GM21423 (cell line): ENCODE results near the gene TTC9C.
A peak's percentile ranks its signal among the peaks of the same experiment; 100 is the strongest.
"Not testable (repeated sequence)": the region's sequence is repeated elsewhere in the genome, so short reads cannot be mapped to it uniquely, and the experiment has no call there.

Experiments
- ATAC-seq: cut with Tn5 transposase; IDR thresholded peaks from one replicate; pipeline ENCODE4 v1.9.1; 2021; ENCODE audit warnings: mild to moderate bottlenecking, moderate library complexity; ENCODE audit not compliant: unreplicated experiment

TTC9C gene

GRCh38 chr11:62709247-62710000 lies 18.9 kb upstream of the TTC9C start:
- peak; percentile 65 for ATAC-seq

- ATAC-seq = peak; percentile 6
Measured at GRCh38 chr11:62710001-62710345, 18.3 kb upstream of the TTC9C start.

DNA sequence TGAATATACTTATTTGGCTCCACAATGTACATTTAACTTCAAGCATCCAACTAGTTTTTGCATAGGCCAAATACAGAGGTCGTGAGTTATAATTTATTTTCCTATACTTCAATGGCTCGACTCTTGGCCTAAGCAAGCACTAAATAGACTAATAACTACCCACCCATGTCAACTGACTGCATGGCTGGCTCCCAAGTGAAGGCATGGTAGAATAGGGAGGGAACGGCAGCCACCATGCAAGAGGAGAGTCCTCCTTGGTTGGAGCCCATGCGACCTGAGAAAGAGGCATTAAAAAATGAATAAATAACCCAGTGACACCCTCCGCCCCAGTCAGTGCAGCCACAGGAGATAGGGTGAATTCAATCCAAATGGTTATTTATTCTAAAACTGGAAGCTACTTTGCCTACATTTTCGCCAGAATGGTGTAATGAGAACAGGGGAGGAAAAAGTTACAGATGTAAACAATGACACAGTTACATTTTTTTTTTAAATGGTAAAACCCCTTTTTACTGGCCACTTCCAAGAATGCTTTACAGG lies 15.9 kb upstream of the TTC9C start:
- no peak for ATAC-seq

DNA sequence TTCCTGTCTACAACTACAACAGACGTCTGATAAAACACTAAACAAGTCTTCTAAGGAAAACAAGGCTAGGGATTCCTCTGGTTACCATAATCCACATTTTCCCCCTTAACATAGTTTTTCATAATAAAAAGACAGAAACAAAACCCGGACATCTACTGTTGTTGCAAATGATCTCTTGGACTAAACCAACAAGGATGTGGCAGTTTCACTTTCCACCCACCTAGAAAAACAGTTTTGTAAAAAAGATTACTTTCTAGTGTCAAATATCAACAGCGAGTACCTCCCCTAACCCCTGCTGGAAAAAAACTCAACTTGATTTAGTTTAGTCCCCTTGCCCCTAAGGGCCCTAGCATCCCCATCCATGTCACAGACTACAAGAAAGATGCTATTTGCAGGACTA lies 15.4 kb upstream of the TTC9C start:
- ATAC-seq = no peak

DNA sequence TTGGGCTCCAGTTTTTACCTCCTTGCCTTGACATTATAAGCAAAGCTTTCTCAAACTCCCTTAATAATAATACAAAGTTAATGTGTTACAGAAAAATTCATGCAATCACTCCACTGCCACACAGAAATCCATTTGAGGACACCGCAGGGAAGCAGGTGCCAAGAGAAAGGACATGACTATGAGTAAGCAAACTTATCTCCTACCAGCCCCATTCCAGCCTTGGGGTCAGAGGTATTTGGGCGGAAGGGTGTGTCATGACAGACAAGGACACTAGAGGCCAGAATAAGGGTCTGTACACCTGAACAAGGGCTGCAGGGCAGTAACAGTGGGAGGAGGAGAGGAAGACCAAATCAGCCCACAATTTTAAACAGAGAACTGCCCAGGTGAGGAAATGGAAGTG lies 14.9 kb upstream of the TTC9C start:
- no peak for ATAC-seq

DNA sequence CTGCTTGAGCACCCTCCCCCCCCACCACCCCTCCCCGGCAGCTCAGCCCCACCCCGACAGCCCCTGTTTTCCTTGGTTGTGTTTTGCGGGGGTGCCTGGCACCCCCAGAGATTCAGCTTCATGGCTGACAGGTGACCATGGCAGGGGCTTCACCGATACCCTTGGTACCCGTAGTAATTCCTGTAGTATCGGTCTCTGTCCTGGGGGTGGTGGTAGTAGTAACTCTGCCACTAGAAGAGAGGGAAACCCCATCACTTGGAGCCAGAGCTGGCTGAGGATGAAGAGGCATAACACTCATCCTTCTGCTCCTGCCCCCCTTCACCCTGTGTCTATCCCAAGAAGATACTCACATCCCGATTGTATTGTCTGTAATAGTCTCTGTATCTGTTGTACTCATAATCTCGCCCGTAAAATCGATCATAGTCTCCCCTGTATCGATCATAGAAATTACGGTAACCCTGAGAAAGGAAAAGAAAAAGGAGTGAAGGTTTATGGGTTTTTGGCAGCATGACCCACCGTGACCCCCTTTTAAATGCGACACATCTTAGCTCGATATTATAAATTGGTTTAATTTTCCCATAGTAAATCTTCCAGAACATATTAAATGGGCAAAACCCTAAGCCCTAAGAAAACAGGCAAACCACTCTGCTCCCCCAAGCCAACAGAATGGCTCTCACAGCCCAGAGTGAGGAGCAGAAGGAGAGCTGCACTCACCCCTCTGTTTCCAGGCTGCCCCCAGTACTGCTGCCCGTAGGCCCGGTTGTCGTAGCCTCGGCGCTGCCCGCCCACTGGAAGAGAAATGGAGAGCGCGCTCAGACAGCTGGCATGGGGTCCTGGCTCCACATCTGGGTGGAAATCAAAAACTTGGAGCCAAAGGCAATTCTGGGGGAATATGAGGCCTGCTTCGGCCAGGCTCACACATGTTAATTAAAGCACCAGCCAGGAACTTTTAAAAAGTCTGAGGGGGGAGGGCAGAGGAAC lies 12.8 kb upstream of the TTC9C start:
- no peak for ATAC-seq

DNA sequence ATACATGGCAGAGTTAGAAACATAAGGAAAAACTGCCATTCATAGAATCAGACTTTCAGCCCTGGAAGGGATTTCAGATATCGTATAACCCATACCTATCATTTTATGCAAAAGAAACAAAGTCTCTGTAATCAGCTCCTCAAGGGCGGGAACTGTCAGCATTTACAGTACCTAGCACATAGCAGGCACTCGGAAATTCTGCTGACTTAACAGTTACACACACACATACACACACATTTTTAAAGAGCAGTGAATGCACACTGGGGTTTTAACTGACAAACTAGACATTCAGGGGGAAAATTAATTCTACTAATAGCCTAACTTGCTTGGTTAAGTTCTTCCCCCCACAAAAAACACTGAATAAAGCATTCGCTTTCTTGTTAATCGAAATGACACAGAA lies 12.1 kb upstream of the TTC9C start:
- ATAC-seq = no peak

DNA sequence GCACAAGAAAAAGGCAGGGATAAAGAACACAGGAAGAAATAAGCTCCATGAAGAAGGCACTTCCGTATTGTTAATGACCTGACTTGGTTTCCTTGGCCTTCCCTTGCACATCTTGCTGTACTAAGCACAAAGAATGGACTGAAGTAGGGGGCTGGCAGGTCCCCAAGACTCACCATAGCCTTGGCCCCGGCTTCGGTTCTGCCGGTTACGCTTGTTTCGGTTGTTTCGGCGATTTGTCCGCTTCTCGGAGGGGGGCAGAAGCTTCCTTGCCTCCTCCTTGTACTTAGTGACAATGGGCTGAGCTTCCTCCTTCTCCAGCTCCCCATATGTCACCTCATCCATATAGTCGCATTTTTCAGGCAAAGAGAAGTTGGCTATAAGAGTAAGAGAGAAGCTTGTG lies 11.5 kb upstream of the TTC9C start:
- no peak for ATAC-seq

DNA sequence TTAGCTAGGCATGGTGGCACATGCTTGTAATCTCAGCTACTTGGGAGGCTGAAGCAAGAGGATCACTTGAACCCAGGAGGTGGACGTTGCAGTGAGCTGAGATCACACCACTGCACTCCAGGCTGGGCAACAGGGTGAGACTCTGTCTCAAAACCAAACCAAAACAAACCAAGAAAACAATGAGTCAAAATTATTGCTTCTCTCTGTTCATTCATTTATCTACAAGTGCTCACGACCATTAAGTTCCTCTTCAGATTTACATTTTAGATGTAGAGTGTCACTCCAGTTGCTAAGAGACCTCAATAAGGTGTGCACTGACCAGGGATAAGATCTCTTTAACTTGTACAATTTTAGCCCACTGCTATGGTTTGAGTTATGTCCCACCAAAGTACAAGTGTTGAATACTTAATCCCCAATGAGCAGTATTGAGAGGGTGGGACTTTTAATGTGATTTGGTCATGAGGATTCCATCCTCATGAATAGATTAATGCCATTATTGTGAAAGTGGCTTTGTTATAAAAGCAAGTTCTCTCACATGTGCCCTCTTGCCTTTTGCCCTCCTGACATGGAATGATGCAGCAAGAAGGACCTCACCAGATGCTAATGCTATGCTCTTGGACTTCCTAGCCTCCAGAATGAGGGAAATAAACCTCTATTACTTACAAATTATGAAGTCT lies 8.8 kb upstream of the TTC9C start:
- ATAC-seq = no peak

DNA sequence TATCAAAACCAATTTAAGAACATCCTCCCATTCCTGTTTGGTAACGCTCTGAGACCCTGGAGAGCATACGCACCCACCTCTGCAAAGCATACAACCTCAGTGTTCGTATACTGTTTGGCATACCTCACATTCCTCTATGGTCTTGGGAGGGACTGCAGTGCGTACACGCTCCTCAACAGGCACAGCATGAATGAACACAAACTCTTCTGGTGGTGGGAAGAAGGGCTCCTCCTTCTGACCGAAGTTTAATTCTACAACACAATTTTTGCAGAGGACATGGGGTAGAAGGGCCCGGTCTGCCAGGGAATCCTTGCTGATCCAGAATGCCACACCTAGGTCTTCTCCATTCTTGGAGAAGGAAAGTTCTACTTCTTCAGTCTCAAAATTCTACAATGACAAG lies 6.3 kb upstream of the TTC9C start:
- ATAC-seq = no peak

DNA sequence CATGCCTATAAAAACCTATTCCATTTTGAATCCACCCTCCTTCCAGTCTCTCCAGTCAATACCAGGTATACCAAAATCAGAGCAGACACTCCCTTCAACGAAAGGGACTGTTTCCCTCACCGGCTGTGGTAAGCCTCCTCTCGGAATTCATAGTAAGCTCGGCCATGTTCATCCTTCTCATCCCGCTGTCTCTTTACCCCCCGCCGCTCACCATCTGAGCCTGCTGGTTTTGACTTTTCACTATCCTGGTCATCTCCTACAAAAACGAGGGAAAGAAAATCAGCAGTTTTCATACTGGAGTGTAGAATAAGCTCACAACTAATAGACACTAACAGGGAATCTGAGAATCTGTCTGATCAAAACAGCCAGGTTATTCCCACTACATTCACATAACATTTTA lies 4.1 kb upstream of the TTC9C start:
- ATAC-seq = no peak

DNA sequence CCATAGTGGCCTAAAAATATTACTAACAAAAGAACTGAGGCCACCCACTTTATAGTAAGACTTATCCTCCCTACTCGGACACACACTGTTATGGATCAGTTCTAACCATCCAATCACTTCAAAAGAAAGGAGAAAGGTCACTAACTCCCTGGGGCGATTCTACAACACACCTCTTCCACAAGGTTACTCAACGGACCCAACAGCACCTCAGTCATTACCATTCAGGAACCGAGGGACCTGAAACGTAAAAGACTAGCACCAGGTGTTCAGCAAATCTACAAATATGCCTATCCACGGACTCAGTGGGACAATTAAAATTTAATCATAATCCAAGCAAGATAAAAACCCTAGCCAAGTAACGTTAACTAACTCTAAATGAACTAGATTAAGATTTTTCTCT lies 2.6 kb upstream of the TTC9C start:
- no peak for ATAC-seq

GRCh38 chr11:62726156-62726914 lies 2.0 kb upstream of the TTC9C start:
- peak; percentile 5 for ATAC-seq

- no peak for ATAC-seq
Measured at GRCh38 chr11:62726915-62727164, 1.4 kb upstream of the TTC9C start.

DNA sequence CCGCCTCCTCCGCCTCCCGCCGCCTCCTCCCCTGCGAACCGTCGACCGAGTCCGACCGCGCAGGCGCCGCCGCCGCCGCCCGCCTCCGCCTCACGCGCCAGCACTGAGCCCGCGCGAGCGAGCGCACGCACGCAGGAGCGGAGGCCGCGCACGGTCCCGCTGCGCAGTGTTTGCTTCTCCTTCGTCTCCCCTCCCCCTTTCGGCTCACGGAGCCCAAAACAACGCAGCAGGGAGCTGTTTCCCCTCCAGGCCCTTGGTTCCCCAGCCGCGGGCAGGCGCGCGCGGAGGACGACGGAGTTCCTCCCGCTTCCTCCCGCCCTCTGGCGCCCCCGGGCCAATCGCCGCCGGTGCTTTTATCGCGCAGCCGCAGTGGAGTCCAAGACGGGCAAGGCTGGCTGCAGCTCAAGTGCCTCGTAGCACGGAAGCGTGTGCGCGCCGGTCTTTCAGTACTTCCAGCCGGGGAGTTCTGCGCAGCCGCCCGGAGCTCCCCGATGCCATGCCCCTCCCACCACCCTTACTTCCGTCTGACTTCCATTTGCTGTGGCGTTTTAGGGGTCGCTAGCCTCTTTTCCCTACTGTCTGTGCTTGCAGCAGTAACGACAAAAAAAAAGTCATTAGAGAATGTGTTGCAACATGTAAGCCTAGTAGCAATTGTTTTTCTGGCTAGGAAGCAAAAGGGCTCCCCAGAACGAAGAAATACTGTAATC lies 968 bp upstream of the TTC9C start, which contains the start of gene HNRNPUL2:
HNRNPUL2 (minus strand) TSS at position 293 of the 707 bp plus-strand sequence. CDS start 301 bp downstream, outside the sequence.
- peak; percentile 72 for ATAC-seq

DNA sequence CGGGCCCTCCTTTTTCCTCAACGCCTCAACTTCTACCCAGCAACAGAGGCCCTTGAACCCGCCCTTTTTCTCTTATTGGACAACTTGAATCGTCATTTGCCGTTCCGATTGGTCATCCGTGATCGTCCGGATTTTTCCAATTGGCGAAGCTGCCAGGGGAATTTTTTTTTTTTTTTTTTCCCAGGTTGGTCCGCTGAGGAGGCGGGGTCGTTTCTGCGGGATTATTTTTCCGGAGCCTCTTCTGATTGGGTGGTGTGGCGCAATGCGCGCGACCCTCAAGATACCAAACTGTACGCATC lies 465 bp upstream of the TTC9C start:
- peak; percentile 51 for ATAC-seq

GRCh38 chr11:62730076-62730475 lies 1.8 kb downstream of the TTC9C start:
- ATAC-seq = not testable (repeated sequence)

DNA sequence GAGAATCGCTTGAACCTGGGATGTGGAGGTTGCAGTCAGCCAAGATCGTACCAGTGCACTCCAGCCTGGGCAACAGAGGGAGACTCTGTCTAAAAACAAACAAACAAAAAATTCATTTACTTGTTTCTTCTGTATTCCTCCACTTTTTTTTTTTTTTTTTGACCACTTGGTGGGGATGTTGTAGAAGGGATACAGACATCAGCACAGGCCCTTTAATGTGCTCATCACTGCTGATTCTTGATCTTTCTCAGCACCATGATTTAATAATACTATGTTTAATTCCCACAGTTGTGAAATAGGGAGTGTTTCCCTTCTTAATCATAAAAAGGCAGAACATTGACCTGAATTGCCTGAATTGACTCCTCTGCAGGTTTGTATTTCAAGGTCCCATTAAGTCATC lies 4.5 kb downstream of the TTC9C start:
- no peak for ATAC-seq

DNA sequence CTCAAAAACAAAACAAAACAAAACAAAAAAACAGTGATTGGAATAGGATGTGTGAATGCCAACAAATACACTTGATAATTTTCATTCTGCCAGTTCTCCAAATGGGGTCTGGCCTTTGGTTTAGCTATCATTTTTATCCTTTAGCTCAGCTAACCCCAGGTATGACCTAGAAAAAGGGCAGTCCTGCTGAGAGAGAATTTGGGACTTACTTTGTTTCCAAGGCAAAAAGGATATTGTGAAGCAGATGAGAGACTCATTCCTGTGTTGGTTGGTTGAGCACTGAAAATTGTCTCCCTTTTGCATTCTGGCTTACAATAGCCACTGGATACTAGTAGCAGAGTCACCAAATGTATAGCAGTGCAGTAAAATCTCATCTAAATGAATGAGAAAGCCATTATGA lies 8.9 kb downstream of the TTC9C start:
- ATAC-seq = no peak

- ATAC-seq = no peak
Measured at GRCh38 chr11:62747475-62748160, 19.3 kb downstream of the TTC9C start.
